SH-SY5Y (cell line): Measurements from ENCODE around the gene DOCK2.

Source experiments
- GATA2 ChIP-seq: IDR thresholded peaks from 2 replicates; pipeline ENCODE4 v1.6.1; 2011; ENCODE audit warnings: mild to moderate bottlenecking, low read depth, low read length
- GATA3 ChIP-seq: IDR thresholded peaks from 2 replicates; pipeline ENCODE4 v1.6.1; 2011; ENCODE audit warnings: low read depth, mild to moderate bottlenecking, low read length, moderate library complexity

GRCh38 chr5:169740435-169740834, 103.4 kb downstream of the DOCK2 start:
- TF ChIP-seq GATA2, result no peak
- TF ChIP-seq GATA3, result no peak
